Measurements from ENCODE around the gene TCP1. TPM values are rescaled to one million over a fixed set of nuclear protein-coding genes. Genes with fewer than 3 reads are reported as not detected.

The TCP1 gene
- total and polyA plus RNA-seq, 9 of the 15 experiments (the other 6 are each of a cell fraction or from before 2014, with no cell fraction given), result 331 to 801 (median 645) TPM

DNA sequence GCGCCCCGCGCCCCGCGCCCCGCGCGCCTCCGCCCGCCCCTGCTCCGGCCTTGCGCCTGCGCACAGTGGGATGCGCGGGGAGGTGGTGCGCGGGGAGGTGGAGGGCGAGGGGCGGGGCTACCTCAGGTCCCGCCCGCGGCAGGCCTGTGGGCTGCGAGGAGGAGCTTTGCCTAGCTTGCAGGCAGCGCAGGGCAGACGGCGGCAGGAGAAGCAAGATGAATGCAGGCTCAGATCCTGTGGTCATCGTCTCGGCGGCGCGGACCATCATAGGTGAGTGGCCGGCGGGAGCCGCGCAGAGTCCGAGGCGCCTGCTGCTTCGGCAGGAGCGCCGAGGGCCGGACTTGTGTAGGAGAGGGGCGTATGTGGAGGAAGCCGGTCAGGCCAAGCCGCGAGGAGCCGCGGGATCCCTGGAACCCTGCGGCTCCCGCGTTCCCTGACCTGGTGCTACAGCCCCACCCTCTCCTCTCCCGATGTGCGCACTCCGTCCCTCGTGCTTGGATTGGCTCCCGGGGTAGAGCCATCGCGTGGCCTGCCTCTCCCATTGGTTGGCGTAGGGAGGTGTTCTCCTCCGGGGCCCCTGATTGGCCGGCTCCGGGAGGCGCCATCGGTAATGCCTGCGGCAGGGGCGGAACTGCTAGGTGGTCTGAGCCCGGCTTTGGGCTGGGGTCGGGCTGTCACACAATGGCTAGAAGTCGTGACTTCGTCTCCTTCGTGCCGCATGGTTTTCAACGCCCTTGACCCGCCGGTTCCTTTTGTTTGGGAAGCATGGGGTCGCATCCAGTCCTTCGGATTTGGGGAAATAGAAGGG lies 27.3 kb downstream of the TCP1 start, which contains the start of gene ACAT2 (continued):
- TF ChIP-seq HNRNPLL (IDR thresholded peaks at IDR 0.05; ENCODE audit: low read depth, low read length, poor library complexity, severe bottlenecking), result peak; percentile 86
- no peak for TF ChIP-seq ILF3 (IDR thresholded peaks at IDR 0.05; ENCODE audit: borderline replicate concordance)
- TF ChIP-seq RBM22 (IDR thresholded peaks at IDR 0.05; ENCODE audit: low read depth, low read length, poor library complexity, severe bottlenecking), result peak; percentile 47
- peak; percentile 83 for TF ChIP-seq CTBP1 (IDR thresholded peaks at IDR 0.05; ENCODE audit: borderline replicate concordance)
- TF ChIP-seq, protein P1, sequence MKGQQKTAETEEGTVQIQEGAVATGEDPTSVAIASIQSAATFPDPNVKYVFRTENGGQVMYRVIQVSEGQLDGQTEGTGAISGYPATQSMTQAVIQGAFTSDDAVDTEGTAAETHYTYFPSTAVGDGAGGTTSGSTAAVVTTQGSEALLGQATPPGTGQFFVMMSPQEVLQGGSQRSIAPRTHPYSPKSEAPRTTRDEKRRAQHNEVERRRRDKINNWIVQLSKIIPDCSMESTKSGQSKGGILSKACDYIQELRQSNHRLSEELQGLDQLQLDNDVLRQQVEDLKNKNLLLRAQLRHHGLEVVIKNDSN (CRISPR knock-in tag; IDR thresholded peaks at IDR 0.05), result 0 out of 2 replicates have a peak, but pooled peaks have one; percentile 32
- TF ChIP-seq, protein P2, sequence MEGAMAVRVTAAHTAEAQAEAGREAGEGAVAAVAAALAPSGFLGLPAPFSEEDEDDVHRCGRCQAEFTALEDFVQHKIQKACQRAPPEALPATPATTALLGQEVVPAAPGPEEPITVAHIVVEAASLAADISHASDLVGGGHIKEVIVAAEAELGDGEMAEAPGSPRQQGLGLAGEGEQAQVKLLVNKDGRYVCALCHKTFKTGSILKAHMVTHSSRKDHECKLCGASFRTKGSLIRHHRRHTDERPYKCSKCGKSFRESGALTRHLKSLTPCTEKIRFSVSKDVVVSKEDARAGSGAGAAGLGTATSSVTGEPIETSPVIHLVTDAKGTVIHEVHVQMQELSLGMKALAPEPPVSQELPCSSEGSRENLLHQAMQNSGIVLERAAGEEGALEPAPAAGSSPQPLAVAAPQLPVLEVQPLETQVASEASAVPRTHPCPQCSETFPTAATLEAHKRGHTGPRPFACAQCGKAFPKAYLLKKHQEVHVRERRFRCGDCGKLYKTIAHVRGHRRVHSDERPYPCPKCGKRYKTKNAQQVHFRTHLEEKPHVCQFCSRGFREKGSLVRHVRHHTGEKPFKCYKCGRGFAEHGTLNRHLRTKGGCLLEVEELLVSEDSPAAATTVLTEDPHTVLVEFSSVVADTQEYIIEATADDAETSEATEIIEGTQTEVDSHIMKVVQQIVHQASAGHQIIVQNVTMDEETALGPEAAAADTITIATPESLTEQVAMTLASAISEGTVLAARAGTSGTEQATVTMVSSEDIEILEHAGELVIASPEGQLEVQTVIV (CRISPR knock-in tag; IDR thresholded peaks at IDR 0.05; ENCODE audit: borderline replicate concordance), result no peak
- TF ChIP-seq SIN3A (IDR thresholded peaks at IDR 0.05; ENCODE audit: borderline replicate concordance in 2 of 2, control insufficient read depth in 1 of 2, low read depth in 2 of 2, low read length in 2 of 2), result peak; percentile 62 to 86; a peak in 2 of 4 replicates
- TF ChIP-seq ZNF699 (CRISPR knock-in tag; IDR thresholded peaks at IDR 0.05; ENCODE audit: insufficient replicate concordance), result no peak
- no peak for TF ChIP-seq CBX3 (IDR thresholded peaks at IDR 0.05; ENCODE audit: borderline replicate concordance in 1 of 2, low read length in 2 of 2)
- TF ChIP-seq, protein P3, sequence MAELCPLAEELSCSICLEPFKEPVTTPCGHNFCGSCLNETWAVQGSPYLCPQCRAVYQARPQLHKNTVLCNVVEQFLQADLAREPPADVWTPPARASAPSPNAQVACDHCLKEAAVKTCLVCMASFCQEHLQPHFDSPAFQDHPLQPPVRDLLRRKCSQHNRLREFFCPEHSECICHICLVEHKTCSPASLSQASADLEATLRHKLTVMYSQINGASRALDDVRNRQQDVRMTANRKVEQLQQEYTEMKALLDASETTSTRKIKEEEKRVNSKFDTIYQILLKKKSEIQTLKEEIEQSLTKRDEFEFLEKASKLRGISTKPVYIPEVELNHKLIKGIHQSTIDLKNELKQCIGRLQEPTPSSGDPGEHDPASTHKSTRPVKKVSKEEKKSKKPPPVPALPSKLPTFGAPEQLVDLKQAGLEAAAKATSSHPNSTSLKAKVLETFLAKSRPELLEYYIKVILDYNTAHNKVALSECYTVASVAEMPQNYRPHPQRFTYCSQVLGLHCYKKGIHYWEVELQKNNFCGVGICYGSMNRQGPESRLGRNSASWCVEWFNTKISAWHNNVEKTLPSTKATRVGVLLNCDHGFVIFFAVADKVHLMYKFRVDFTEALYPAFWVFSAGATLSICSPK (IDR thresholded peaks at IDR 0.05; ENCODE audit: borderline replicate concordance), result no peak
- TF ChIP-seq, protein P4, sequence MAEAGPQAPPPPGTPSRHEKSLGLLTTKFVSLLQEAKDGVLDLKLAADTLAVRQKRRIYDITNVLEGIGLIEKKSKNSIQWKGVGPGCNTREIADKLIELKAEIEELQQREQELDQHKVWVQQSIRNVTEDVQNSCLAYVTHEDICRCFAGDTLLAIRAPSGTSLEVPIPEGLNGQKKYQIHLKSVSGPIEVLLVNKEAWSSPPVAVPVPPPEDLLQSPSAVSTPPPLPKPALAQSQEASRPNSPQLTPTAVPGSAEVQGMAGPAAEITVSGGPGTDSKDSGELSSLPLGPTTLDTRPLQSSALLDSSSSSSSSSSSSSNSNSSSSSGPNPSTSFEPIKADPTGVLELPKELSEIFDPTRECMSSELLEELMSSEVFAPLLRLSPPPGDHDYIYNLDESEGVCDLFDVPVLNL (CRISPR knock-in tag; IDR thresholded peaks at IDR 0.05; ENCODE audit: low read depth), result 0 out of 2 replicates have a peak, but pooled peaks have one; percentile 51
- 0 out of 2 replicates have a peak, but pooled peaks have one; percentile 25 for TF ChIP-seq ZNF263 (CRISPR knock-in tag; IDR thresholded peaks at IDR 0.05; ENCODE audit: borderline replicate concordance)
- TF ChIP-seq KLF1 (tag; IDR thresholded peaks at IDR 0.05), result peak; percentile 33; the same call in 1 of the 2 replicates
- TF ChIP-seq PHTF2 (CRISPR knock-in tag; IDR thresholded peaks at IDR 0.05), result no peak

Data from K562 (cell line).